GM21360 (cell line): ENCODE results near the gene BCL11A.
A peak's percentile ranks its signal among the peaks of the same experiment; 100 is the strongest.

Experiments
- ATAC-seq: cut with Tn5 transposase; IDR thresholded peaks from one replicate; pipeline ENCODE4 v1.9.1; 2021; ENCODE audit warnings: mild to moderate bottlenecking, moderate library complexity; ENCODE audit not compliant: unreplicated experiment

Gene BCL11A

DNA sequence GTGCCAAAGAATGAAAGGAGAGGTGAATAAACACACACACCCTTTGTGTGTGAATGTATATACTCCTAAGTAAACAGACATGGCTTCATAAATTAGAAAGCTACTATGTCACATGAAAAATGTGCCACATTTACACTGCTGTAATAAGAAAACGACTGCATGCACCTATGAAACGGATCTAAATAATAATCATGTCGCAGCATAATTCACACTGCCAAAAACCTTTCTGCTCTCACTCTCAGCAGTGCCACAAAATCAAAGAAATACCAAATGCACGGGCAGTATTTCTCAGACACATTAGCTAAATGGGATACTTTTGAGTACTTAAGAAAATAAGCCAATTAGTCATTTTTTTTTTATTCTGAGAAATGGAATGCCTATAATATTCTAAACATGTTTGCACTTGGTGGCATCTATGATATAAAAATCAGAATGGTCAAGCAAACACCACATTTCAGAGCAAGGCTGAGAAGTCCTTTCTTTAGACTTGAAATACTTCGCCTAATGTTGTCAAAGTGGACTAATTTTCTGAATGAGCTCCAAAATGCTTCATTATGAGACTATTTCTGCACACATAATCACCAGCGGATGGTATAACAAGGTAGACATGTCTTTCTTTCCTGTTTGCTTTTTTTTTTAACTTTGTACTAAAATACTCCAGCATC, 6.6 kb downstream of the BCL11A start:
- no peak for ATAC-seq

GRCh38 chr2:60544954-60545560, 8.4 kb downstream of the BCL11A start:
- peak; percentile 37 for ATAC-seq

DNA sequence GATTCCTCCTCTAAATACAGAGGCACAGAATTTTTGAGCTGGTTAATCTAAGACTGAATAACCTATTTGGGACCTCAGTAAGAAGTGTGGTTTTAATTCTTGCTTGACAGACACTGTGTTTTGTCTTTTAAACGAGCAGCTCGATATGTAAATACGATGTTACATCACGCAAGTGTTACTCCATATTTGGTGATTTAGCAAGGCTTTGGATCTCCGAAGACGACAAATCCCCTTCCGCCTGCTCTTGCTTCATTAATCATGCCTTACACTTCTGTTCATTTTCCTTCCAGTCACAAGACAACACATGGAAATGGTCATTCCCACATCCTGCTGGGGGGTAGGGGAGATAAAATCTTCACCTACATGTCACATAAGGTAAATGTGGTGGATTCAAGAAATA, 9.4 kb downstream of the BCL11A start:
- no peak for ATAC-seq

- ATAC-seq = no peak
Observed at GRCh38 chr2:60541056-60541651, 12.3 kb downstream of the BCL11A start.

GRCh38 chr2:60540074-60540473, 13.4 kb downstream of the BCL11A start:
- no peak for ATAC-seq

DNA sequence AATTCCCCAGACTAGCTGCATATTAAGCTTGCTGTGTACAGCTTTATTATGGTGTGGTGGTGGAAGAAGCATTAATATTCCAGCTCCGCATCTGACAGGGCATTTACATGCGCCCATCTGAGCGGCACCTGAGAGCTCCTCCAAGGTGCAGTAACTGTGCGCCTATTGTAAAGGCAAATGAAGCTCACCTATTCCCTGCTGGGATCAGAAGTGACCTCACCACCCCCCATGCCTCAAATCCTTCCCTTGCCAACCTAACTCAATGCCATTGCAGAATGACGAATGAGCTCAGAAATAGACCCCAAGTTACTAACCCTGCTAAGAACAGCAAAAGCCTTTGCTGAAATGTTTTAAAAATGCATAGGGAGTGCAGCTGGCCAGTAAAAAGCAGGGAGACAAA, 14.3 kb downstream of the BCL11A start:
- no peak for ATAC-seq

- ATAC-seq = no peak
Observed at GRCh38 chr2:60538101-60538500, 15.4 kb downstream of the BCL11A start.

- no peak for ATAC-seq
Observed at GRCh38 chr2:60536746-60537145, 16.7 kb downstream of the BCL11A start.

- ATAC-seq = peak; percentile 76
Observed at GRCh38 chr2:60535685-60536312, 17.7 kb downstream of the BCL11A start.

- no peak for ATAC-seq
Observed at GRCh38 chr2:60534892-60535684, 18.4 kb downstream of the BCL11A start.

DNA sequence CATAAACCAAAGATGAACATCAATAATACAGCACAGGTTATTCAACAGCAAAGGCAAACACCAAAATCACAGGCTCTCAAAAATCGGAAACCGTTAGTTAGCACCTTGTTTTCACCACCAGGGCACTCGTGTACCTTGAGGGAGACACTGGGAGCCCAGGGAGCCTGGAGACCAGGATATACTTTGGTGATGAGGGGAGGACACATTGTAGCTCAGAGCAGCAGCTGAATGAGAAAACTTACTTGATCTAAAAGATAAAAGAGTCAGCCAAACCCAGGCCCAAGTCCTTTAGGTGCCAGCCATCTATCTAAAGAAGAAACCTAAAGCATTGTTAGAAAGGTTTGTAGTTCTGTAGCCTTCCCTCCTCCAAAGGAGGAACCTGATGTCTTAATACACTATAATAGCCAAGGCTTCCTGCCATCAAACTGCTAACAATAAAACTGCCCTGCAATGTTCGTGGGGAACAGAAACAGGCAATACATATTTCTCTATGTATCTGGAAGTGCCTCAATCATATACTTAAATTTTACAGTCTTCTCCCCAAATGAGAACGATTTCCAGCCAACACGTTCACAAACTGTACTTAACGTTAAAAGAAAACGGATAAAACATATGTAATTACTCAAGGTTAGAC, 19.3 kb downstream of the BCL11A start:
- ATAC-seq = no peak

DNA sequence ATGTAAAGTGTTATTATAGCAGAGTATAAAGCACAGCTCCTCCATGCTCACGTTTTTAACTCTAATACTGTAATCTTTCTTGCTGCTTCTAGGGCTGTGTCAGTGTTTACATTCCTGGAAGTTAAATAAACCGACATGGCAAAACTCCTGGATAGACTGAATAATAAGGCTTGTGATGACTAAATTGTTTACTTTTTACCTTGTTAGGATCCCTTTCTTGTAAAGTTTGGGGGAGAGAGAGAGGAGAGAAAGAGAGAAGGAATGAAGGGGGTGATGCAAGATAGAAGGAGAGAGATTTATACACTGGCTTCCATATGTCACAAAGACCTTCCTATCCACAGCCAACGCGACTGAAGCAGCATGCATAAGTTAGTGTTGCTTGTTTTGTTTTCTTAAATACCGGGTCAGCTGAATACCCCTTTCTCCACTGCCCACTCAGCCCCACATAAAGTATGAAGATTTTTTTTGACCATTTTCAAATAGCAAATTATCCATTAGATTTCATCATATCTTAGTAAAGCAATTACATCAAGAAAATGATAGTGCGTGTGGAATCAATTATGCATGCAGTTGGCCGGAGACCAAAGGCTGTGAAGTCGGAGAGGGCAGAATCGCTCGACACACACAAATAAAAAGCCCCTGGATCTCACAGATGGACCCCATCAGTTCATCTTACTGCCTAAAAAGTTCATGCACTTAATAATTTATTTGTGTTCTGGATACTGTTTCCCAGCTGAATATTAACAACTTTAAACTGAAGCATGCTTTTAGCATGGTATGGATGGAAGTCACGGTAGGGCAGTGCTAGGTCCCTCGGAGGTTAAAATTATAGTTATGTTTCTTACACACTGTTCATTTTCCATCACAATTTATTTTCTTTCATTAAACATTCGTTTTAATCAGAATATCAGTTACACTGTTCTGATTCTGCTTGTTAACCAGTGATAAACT, 20.1 kb downstream of the BCL11A start:
- no peak for ATAC-seq

- ATAC-seq = no peak
Observed at GRCh38 chr2:60532421-60532820, 21.0 kb downstream of the BCL11A start.

- no peak for ATAC-seq
Observed at GRCh38 chr2:60531701-60532133, 21.7 kb downstream of the BCL11A start.

GRCh38 chr2:60530660-60531281, 22.7 kb downstream of the BCL11A start:
- peak; percentile 52 for ATAC-seq

- ATAC-seq = no peak
Observed at GRCh38 chr2:60529785-60530627, 23.4 kb downstream of the BCL11A start.

- ATAC-seq = no peak
Observed at GRCh38 chr2:60529136-60529784, 24.2 kb downstream of the BCL11A start.
